ENCODE measurements around the gene RFX3.

DNA sequence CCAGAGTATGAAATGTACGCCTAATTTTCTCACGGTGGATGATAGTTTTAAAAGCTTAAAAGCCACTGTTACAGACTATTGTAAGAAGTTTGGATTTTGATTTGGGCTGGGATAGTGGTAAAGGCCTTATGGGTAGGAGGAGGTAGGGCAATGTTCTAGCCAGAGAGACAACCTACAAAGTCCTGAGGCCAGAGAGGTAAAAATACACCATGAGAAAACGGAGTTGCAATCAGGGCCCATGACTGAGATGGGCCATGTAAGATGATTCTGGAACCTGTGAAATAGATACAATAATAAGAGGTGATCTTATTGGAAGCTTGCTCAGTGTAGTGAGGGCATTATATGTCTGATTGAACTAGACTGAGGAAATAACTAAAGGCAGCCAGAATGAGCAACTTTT lies 188.8 kb downstream of the RFX3 start:
- TF ChIP-seq, protein P1, sequence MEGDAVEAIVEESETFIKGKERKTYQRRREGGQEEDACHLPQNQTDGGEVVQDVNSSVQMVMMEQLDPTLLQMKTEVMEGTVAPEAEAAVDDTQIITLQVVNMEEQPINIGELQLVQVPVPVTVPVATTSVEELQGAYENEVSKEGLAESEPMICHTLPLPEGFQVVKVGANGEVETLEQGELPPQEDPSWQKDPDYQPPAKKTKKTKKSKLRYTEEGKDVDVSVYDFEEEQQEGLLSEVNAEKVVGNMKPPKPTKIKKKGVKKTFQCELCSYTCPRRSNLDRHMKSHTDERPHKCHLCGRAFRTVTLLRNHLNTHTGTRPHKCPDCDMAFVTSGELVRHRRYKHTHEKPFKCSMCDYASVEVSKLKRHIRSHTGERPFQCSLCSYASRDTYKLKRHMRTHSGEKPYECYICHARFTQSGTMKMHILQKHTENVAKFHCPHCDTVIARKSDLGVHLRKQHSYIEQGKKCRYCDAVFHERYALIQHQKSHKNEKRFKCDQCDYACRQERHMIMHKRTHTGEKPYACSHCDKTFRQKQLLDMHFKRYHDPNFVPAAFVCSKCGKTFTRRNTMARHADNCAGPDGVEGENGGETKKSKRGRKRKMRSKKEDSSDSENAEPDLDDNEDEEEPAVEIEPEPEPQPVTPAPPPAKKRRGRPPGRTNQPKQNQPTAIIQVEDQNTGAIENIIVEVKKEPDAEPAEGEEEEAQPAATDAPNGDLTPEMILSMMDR (IDR thresholded peaks at IDR 0.05): no peak
- TF ChIP-seq POLR2A (IDR thresholded peaks at IDR 0.05): no peak

Measured in body of pancreas (tissue), 4 donors.